DOHH2 (cell line): ENCODE data around the gene SRC.

Source experiments
- H3F3A ChIP-seq: fragments of 200-600 bp; sonication (generic), shearing (Covaris generic); 2 replicates; pipeline ENCODE4 v1.6.0; 2016; ENCODE audit warnings: antibody characterized with exemption, mild to moderate bottlenecking; ENCODE audit not compliant: control insufficient read depth, insufficient read depth
- H3K27ac ChIP-seq: fragments of 200-600 bp; sonication (generic); 2 replicates; pipeline ENCODE4 v1.5.1; 2014; ENCODE audit warnings: low read depth, mild to moderate bottlenecking, low read length, moderate library complexity
- H3K27me3 ChIP-seq: fragments of 200-600 bp; sonication (generic); 2 replicates; pipeline ENCODE4 v1.6.1; 2014; ENCODE audit warnings: mild to moderate bottlenecking, low read length, mixed read lengths; ENCODE audit not compliant: control insufficient read depth
- H3K36me3 ChIP-seq: fragments of 200-600 bp; sonication (generic); 2 replicates; pipeline ENCODE4 v1.6.1; 2014; ENCODE audit warnings: mild to moderate bottlenecking, low read length, moderate library complexity, mixed read lengths; ENCODE audit not compliant: control insufficient read depth
- H3K4me1 ChIP-seq: fragments of 200-600 bp; sonication (generic); 2 replicates; pipeline ENCODE4 v1.6.1; 2014; ENCODE audit warnings: mild to moderate bottlenecking, low read length, mixed read lengths; ENCODE audit not compliant: control insufficient read depth
- H3K4me2 ChIP-seq: fragments of 200-600 bp; sonication (generic); 2 replicates; pipeline ENCODE4 v1.6.0; 2014; ENCODE audit warnings: mild to moderate bottlenecking, low read length, moderate library complexity
- H3K4me3 ChIP-seq: fragments of 200-600 bp; sonication (generic); 2 replicates; pipeline ENCODE4 v1.5.1; 2014; ENCODE audit warnings: mild to moderate bottlenecking, low read length, mixed read lengths
- H3K79me2 ChIP-seq: fragments of 200-600 bp; sonication (generic); 2 replicates; pipeline ENCODE4 v1.6.1; 2014; ENCODE audit warnings: mild to moderate bottlenecking, low read length, mixed read lengths; ENCODE audit not compliant: control insufficient read depth
- H3K9me2 ChIP-seq: fragments of 200-600 bp; sonication (generic); replicated peaks from 2 replicates; pipeline ENCODE4 v1.6.1; 2014; ENCODE audit warnings: mild to moderate bottlenecking, low read length, mixed read lengths; ENCODE audit not compliant: control insufficient read depth
- H3K9me3 ChIP-seq: fragments of 200-600 bp; sonication (generic); 2 replicates; pipeline ENCODE4 v1.6.1; 2014; ENCODE audit warnings: antibody characterized with exemption, low read length, mixed read lengths; ENCODE audit not compliant: control insufficient read depth, insufficient read depth
- H4K20me1 ChIP-seq: fragments of 200-600 bp; sonication (generic); 2 replicates; pipeline ENCODE4 v1.6.0; 2014; ENCODE audit warnings: low read depth, mild to moderate bottlenecking, antibody characterized with exemption, low read length, moderate library complexity; ENCODE audit not compliant: control insufficient read depth, insufficient read depth
- CTCF ChIP-seq: fragments of 200-600 bp; sonication (generic); IDR thresholded peaks from one replicate; pipeline ENCODE4 v1.5.1; 2014; ENCODE audit warnings: antibody characterized with exemption, mild to moderate bottlenecking, low read depth, low read length; ENCODE audit not compliant: poor library complexity, severe bottlenecking
- EZH2phosphoT487 ChIP-seq: fragments of 200-600 bp; sonication (generic); IDR thresholded peaks from 2 replicates; pipeline ENCODE4 v1.6.1; 2017; ENCODE audit warnings: borderline replicate concordance, mild to moderate bottlenecking, antibody characterized with exemption, low read length, moderate library complexity, mixed read lengths

Gene SRC

GRCh38 chr20:37349517-37350491, 3.9 kb downstream of the SRC start:
- H3K9me3 ChIP-seq, result no peaks in the 10 kb centered on the region
- H3F3A ChIP-seq, result no peaks in the 10 kb centered on the region
- H3K4me2 ChIP-seq, result no peak overlapping the region
- H3K36me3 ChIP-seq, result no peaks in the 10 kb centered on the region
- TF ChIP-seq CTCF, result no peak
- TF ChIP-seq EZH2phosphoT487, result no peak
- no peak overlapping the region for H3K27ac ChIP-seq
- no peak overlapping the region for H3K4me3 ChIP-seq
- H3K79me2 ChIP-seq, result no peaks in the 10 kb centered on the region
- no peaks in the 10 kb centered on the region for H3K9me2 ChIP-seq
- H4K20me1 ChIP-seq, result peaks cover 3% of the 10 kb centered on the region; the same call in 1 of the 2 replicates
- H3K27me3 ChIP-seq, result peaks cover 29% of the 10 kb centered on the region
- 0 out of 2 replicates have a peak, but pooled peaks cover 3% of the 10 kb centered on the region for H3K4me1 ChIP-seq

DNA sequence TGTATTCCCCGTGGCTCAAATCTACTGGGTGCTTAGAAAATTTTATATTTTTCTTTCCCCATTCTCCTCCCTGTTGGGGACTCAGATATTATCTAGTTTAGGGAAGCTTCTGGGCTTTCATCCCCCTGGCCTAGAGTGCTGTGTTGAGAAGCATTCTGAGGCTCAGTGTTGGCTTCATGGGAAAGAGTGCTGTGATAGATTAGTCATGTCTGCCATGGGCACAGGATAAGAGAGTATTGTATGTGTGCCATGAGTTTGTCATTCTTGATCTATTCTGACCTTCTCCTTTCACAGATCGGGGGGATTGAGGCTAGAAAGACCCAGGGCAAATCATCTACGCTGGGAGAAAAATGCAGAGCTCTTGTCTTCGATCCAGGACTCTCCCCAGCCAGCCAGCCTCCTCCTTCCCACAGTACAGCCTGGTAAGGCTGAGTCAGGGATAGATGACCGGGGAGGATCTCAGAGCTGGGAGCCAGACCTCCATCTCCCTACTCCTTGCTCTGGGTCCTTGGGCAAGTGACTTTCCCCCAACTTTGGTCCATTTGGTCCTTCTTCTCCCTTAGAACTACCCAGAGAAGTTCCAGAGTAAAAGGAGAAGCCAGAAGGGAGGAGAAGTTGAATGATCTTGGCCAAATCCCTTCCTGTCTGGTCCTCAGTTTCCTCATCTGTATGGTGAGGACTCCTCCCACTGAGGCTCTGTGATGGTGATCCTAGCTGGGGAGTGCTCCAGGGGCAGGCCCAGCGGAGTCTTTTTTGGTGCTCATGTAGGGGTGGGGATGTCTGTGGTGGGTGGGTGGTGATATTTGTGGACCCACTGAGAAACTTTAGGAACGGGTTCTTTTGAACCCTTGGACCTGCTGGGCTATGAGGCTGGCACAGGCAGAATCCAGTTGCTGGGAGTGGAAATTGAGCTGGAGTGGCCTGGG, 5.0 kb downstream of the SRC start:
- H3K9me3 ChIP-seq, result no peaks in the 10 kb centered on the region
- no peaks in the 10 kb centered on the region for H3K79me2 ChIP-seq
- H3K4me2 ChIP-seq, result no peak overlapping the region
- no peaks in the 10 kb centered on the region for H3F3A ChIP-seq
- H4K20me1 ChIP-seq, result peaks cover 3% of the 10 kb centered on the region; the same call in 1 of the 2 replicates
- no peaks in the 10 kb centered on the region for H3K36me3 ChIP-seq
- H3K27me3 ChIP-seq, result peaks cover 21% of the 10 kb centered on the region
- TF ChIP-seq EZH2phosphoT487 (no peak), CTCF (no peak)
- H3K4me3 ChIP-seq, result no peak overlapping the region
- no peak overlapping the region for H3K27ac ChIP-seq
- H3K4me1 ChIP-seq, result no peaks in the 10 kb centered on the region
- H3K9me2 ChIP-seq, result no peaks in the 10 kb centered on the region

DNA sequence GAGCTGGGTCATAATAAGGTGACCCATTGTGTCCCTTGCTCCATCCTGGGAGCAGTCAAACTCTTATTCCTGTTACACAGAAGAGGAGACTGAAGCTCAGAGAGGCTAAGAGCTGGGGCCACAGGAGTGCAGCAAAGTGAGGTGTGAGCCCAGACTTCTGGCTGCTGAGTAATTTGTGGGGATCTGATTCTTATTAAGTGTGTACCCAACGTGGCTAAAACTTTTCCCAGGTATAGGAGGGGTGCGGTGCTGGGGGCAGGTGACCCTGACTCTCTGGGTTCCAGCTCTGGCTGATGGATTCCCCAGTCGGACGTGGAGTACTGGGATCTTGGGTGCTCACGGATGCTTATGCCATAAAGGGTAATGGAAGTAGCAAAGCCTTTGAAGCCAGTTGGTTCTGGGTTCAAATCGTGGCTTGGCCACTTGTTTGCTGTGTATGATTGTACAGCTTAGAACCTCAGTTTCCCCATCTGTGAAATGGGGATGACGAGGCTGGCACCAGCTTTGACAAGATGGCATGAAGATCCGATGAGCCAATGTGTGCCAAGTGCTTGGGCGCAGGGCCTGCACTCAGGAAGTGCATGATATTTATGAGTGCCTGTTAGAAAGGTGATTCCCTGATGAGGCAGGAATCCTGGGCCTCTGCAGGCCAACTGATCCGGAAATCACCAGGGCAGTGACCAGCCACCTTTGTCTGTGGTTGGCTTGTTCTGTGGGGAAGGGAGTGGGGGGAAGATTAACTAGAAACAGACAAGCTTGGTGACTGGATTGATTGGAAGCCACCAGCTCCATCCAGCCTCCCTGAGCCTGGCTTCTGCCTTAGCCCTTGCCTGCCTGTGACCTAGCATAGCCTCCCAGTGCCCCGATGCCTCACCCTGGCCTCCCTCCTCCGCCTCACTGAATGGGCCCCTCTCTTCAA, 6.0 kb downstream of the SRC start:
- Histone ChIP-seq H4K20me1 (peaks cover 2% of the 10 kb centered on the region; the same call in 1 of the 2 replicates), H3K36me3 (no peaks in the 10 kb centered on the region), H3K9me3 (no peaks in the 10 kb centered on the region), H3K4me3 (no peak overlapping the region), H3K4me2 (no peak overlapping the region), H3K4me1 (no peaks in the 10 kb centered on the region), H3K9me2 (no peaks in the 10 kb centered on the region), H3F3A (no peaks in the 10 kb centered on the region), H3K79me2 (no peaks in the 10 kb centered on the region), H3K27ac (no peak overlapping the region), H3K27me3 (peaks cover 17% of the 10 kb centered on the region)
- TF ChIP-seq EZH2phosphoT487, result no peak
- no peak for TF ChIP-seq CTCF
